Neural cell (in vitro differentiated cells): ENCODE measurements around the gene SLC6A3.

Experiments
- CTCF ChIP-seq: fragments of 450-650 bp; IDR thresholded peaks from 2 replicates; pipeline ENCODE4 v1.5.1; 2014; ENCODE audit warnings: antibody characterized with exemption, mild to moderate bottlenecking, moderate library complexity; ENCODE audit not compliant: poor library complexity, severe bottlenecking
- EP300 ChIP-seq: fragments of 450-650 bp; conservative IDR thresholded peaks from 2 replicates; pipeline ENCODE4 v1.6.1; 2014; ENCODE audit warnings: antibody characterized with exemption, mild to moderate bottlenecking, moderate library complexity; ENCODE audit not compliant: poor library complexity, severe bottlenecking
- EZH2 ChIP-seq: fragments of 200-600, 300-800 bp; shearing (Covaris generic), sonication (generic); IDR thresholded peaks from 2 replicates; pipeline ENCODE4 v1.6.1; 2014; ENCODE audit warnings: antibody characterized with exemption, low read length, borderline replicate concordance, mild to moderate bottlenecking; ENCODE audit not compliant: insufficient read depth, poor library complexity, severe bottlenecking
- POLR2AphosphoS5 ChIP-seq: IDR thresholded peaks from 2 replicates; pipeline ENCODE4 v1.6.1; 2012
- RAD21 ChIP-seq: fragments of 450-650 bp; conservative IDR thresholded peaks from 2 replicates; pipeline ENCODE4 v1.6.1; 2014; ENCODE audit warnings: antibody characterized with exemption, mild to moderate bottlenecking, moderate library complexity
- REST ChIP-seq: IDR thresholded peaks from 2 replicates; pipeline ENCODE4 v1.6.1; 2012; ENCODE audit warnings: borderline replicate concordance
- SMC3 ChIP-seq: fragments of 450-650 bp; conservative IDR thresholded peaks from 2 replicates; pipeline ENCODE4 v1.6.1; 2014; ENCODE audit warnings: antibody characterized with exemption, mild to moderate bottlenecking, moderate library complexity; ENCODE audit not compliant: poor library complexity
- TAF1 ChIP-seq: IDR thresholded peaks from 2 replicates; pipeline ENCODE4 v1.6.1; 2012; ENCODE audit warnings: low read depth

GRCh38 chr5:1481266-1481958, 36.2 kb upstream of the SLC6A3 start:
- TF ChIP-seq EZH2 (no peak), CTCF (no peak), POLR2AphosphoS5 (no peak), EP300 (no peak), REST (no peak), TAF1 (no peak), RAD21 (no peak), SMC3 (no peak)
